Colonic mucosa (tissue), 4 donors: ENCODE data around the gene MINK1. TPM values are rescaled to one million over a fixed set of nuclear protein-coding genes. Genes with fewer than 3 reads are reported as not detected.

Source experiments
- DNase-seq: peaks from one replicate; pipeline ENCODE4 v3.0.0-alpha.2; 2020
- H3K27ac ChIP-seq: fragments of 200-600 bp; one replicate; pipeline ENCODE4 v1.8.0; 2021
- H3K27me3 ChIP-seq: fragments of 200-600 bp; one replicate; pipeline ENCODE4 v1.8.0; 2021
- H3K36me3 ChIP-seq: fragments of 200-600 bp; one replicate; pipeline ENCODE4 v1.8.0; 2021
- H3K4me1 ChIP-seq: fragments of 200-600 bp; one replicate; pipeline ENCODE4 v1.8.0; 2021; ENCODE audit warnings: mild to moderate bottlenecking
- H3K4me3 ChIP-seq: fragments of 200-600 bp; one replicate; pipeline ENCODE4 v1.8.0; 2021
- H3K9ac ChIP-seq, 2 donors: one replicate each; pipeline ENCODE4 v1.7.0; 2013; ENCODE audit warnings: control low read depth in 2 of 2, low read depth in 2 of 2, low read length in 2 of 2
- H3K9me3 ChIP-seq: fragments of 200-600 bp; one replicate; pipeline ENCODE4 v1.8.0; 2021
- CTCF ChIP-seq: fragments of 200-600 bp; IDR thresholded peaks from one replicate; pipeline ENCODE4 v1.8.0; 2022; ENCODE audit warnings: antibody characterized with exemption, mild to moderate bottlenecking
- intact Hi-C: fragments of 100-400 bp; cut with DNase I; formaldehyde crosslinking; loops from one replicate; pipeline ENCODE4 v1.14.1; 2022
- total RNA-seq, 2 donors: library from RNA; stranded (reverse); fragmentation: NEBNext Ultra II Directional in 1 of 2; extraction: Animal tissue kit (Norgen Biotek cat#: 25700) in 1 of 2; gene quantifications; one replicate each; pipeline ENCODE4 v1.2.1, GENCODE V29; 2021
- donor health status: healthy.
- donor health status: DM: no; HTN: no; CAD: no.
- donor health status: DM: no; HTN: no; CAD: no.

MINK1 gene
- total RNA-seq, 2 donors from 2014 or later = 172 to 215 TPM

- Histone ChIP-seq H3K4me1 (no peaks in the 10 kb centered on the region), H3K4me3 (no peak overlapping the region), H3K36me3 (peaks cover 31% of the 10 kb centered on the region), H3K9me3 (no peaks in the 10 kb centered on the region), H3K27ac (no peak overlapping the region), H3K9ac (no peak overlapping the region), H3K27me3 (no peaks in the 10 kb centered on the region)
- no peak for DNase-seq
- no peak for TF ChIP-seq CTCF
- intact Hi-C loops = loop anchor here (10.0 kb wide), 1 partner anchor 180 kb away; the partner anchor contains the start of gene PELP1
Measured at GRCh38 chr17:4884489-4884888, 51.3 kb downstream of the MINK1 start.

GRCh38 chr17:4886830-4887229 is 53.7 kb downstream of the MINK1 start:
- Histone ChIP-seq H3K9ac (no peak overlapping the region), H3K27ac (no peak overlapping the region), H3K4me3 (no peak overlapping the region), H3K9me3 (no peaks in the 10 kb centered on the region), H3K36me3 (peaks cover 46% of the 10 kb centered on the region), H3K27me3 (no peaks in the 10 kb centered on the region), H3K4me1 (no peaks in the 10 kb centered on the region)
- no peak for DNase-seq
- TF ChIP-seq CTCF = no peak
- intact Hi-C loops = loop anchor here (5.0 to 10.0 kb wide), 2 partner anchors 155 to 182 kb away; partner anchors contain the start of genes MED11 and PELP1

GRCh38 chr17:4887581-4887980 is 54.4 kb downstream of the MINK1 start:
- DNase-seq = no peak
- intact Hi-C loops = loop anchor here (5.0 to 10.0 kb wide), 2 partner anchors 155 to 183 kb away; partner anchors contain the start of genes MED11 and PELP1
- no peak overlapping the region for H3K4me3 ChIP-seq
- no peaks in the 10 kb centered on the region for H3K4me1 ChIP-seq
- no peak overlapping the region for H3K27ac ChIP-seq
- peaks cover 45% of the 10 kb centered on the region for H3K36me3 ChIP-seq
- no peaks in the 10 kb centered on the region for H3K27me3 ChIP-seq
- H3K9me3 ChIP-seq = no peaks in the 10 kb centered on the region
- no peak for TF ChIP-seq CTCF
- H3K9ac ChIP-seq = no peak overlapping the region

- Histone ChIP-seq H3K36me3 (peaks cover 40% of the 10 kb centered on the region), H3K9ac (no peak overlapping the region), H3K27ac (no peak overlapping the region), H3K9me3 (no peaks in the 10 kb centered on the region), H3K4me3 (no peak overlapping the region), H3K27me3 (no peaks in the 10 kb centered on the region), H3K4me1 (no peaks in the 10 kb centered on the region)
- intact Hi-C loops = no loop called here
- DNase-seq = no peak
- no peak for TF ChIP-seq CTCF
Measured at GRCh38 chr17:4891411-4892410, 58.6 kb downstream of the MINK1 start.

GRCh38 chr17:4892499-4893221 is 59.5 kb downstream of the MINK1 start:
- Histone ChIP-seq H3K36me3 (peaks cover 39% of the 10 kb centered on the region), H3K9ac (no peak overlapping the region), H3K27ac (no peak overlapping the region), H3K4me3 (no peak overlapping the region), H3K4me1 (no peaks in the 10 kb centered on the region), H3K9me3 (no peaks in the 10 kb centered on the region), H3K27me3 (no peaks in the 10 kb centered on the region)
- intact Hi-C loops = no loop called here
- DNase-seq = no peak
- TF ChIP-seq CTCF = no peak
